GOT3 (cell line): Measurements from ENCODE around the gene PARD3.
"Not testable (repeated sequence)": the region's sequence is repeated elsewhere in the genome, so short reads cannot be mapped to it uniquely, and the experiment has no call there.

Source experiments
- DNase-seq: peaks from one replicate; lab custom pipeline; 2025; ENCODE audit warnings: mixed read lengths; lab: John Stamatoyannopoulos, UW

PARD3 gene

DNA sequence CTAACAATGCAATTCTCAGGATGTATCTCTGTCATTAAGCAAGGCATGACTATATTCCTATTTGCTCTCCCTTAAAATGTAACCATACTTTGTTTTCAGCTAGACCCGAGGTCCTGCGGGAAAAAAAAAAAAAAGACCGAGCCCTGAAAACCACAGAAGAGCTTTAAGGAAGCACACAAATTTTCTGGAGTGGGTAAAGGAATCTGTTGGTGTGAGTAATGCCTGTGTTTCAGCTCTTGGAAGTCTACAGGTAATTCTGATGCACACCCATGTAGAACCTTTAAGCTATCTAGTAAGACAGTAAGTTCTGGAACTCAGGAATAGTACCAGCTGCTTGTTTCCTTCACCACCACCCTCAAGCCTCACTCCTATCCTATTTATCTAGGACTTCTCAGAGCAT, 351.1 kb downstream of the PARD3 start:
- DNase-seq = no peak

DNA sequence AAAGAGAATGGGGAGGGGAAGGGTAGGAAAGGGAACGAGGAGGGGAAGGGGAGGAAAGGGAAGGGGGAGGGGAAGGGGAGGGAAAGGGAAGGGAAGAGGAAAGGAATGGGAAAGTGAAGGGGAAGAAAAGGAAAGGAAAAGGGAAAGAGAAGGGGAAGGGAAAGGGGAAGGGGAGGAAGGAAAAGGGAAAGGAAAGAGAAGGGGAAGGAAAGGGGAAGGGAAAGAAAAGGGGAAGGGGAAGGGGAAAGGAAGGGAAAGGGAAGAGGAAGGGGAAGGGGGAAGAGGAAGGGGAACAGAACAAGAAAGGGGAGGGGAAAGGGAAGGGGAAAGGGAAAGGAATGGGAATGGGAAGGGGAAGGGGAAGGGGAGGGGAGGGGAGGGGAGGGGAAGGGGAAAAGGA, 352.1 kb downstream of the PARD3 start:
- DNase-seq = no peak

DNA sequence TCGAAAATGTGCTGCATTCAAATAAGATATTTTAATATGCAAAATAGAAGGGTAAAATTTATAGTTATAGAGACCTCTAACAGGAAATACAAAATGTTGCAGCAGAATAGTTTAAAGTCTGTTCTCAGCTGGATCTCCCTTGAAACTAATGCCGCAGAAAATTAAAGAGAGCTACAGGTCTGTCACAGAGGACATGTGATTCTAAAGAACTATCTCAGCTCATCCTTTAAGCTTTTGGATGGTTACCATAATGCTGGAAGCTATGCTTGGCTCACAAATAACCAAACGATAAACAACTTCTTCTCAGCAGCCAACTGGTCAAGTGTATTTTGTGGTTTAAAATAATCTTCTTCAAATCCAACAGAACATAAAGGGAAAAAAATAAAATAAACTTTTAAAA, 353.0 kb downstream of the PARD3 start:
- DNase-seq = no peak

DNA sequence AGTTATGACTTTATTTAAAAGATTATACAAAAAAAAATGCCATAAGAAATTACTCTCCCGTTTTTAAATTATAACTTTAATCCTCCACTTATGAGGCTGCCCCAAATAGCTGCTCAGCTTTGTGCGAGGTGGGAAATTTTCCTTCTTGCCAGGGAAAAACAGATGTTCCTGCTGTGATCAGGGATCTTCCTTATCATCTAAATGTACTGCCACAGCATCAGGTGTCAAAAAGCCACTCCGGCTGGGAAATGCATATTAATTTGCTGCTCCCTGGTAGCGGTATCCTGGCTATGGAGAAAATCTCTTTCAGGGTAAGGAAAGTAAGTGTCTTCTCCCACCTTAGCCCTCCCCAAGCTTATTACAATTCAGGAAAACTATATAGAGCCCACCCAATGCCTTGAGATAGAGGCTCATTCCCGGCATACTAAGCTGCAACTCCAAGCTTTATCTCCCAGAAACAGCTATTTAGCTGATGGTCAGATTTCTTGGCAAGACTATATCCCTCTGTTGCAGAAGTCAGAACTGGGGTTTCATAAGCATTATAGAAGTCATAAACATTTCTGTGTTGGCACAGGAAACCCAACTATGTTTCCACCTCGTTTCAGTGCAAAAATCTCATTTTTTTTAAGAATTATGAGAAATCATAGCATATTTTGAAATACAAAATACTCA, 360.4 kb downstream of the PARD3 start:
- DNase-seq = no peak

DNA sequence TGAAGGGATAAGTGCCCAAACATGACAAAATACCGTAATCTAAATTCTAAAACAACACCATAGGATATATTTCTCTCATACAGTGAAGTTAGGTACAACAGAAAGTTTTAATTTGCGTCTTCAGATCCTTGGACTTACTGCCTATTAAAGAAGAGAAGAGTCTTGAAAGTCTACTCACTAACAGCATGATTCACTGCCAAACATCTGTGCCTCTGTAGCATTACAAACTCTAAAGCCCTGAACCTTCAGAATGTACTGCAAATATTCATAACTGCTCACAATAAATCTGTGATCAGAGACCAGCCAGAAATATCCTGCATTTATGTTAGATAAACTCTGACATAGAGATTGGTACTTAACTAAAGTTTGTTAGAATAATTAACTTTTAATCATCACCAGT, 365.3 kb downstream of the PARD3 start:
- no peak for DNase-seq

DNA sequence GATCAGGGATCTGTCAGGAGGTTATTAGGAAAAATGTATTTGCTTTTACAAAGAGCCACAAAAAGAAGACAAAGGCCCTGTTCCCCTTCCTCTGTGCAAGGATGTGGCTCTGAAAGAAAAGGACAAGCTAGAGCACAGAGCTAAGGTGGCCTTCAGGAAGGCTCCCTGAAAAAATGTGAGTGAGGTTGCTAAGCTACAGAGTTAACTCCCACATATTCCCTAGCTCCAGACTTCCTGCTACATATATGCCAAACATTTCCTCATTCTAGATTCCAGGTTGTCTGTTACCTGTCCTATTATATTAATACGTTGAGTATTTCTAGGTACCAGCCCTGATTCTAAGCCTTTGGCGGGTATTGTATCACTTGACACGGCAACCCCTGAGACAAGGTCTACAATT, 369.0 kb downstream of the PARD3 start:
- DNase-seq = no peak

DNA sequence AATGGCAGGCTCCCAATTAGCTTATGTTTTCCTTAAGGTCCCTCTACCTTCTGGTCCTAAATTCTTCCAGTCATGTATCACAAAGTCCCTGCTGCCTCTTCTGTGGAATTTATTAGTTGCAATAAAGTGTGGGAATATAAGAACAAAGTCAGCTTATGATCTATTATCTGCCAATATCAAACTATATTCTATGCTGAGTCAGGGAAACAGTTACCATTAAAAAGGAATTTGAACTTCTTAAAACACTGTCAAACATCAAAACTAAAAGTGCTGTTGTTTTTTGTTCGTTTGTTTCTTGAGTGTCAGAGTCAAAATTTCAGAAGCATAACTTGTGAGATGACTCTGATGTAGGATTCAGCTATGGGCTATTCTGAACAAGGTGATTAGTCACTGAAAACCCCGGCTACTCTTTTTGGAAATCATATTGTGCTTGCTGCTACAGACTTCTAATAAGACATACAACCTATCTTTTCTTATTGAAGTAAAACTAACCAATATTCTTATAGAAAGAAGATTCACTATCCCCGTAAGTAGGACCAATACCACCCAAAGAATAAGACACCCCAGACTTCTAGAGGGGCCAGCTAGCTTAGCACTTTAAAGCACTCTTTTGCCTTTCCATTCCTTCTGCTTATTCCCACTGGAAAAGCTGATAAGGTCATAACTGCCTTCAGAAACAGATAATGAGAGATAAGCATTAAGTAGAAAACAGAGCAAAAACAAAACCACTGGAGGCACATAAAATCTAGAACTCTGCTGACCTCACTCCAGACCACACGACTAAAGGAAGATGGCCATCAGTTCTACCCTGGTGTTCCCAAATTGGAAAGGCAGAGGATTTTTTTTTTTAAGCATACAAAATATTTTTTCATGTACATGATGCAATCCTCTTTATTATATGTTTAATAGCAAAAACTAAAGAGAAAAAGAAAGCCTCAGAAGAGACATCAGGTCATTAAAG, 370.6 kb downstream of the PARD3 start:
- no peak for DNase-seq

DNA sequence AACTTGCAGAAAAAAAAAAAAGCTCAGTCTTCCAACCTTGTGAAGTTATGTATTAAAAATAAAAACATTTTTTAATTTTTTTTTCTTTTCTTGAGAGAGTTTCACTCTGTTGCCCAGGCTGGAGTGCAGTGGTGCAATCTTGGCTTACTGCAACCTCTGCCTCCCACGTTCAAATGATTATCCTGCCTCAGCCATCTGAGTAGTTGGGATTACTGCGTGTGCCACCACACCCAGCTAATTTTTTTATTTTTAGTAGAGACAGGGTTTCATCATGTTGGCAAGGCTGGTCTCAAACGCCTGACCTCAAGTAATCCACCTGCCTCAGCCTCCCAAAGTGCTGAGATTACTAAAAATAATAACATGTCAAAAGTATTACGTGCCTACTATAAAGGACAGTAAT, 375.7 kb downstream of the PARD3 start:
- DNase-seq = not testable (repeated sequence)

DNA sequence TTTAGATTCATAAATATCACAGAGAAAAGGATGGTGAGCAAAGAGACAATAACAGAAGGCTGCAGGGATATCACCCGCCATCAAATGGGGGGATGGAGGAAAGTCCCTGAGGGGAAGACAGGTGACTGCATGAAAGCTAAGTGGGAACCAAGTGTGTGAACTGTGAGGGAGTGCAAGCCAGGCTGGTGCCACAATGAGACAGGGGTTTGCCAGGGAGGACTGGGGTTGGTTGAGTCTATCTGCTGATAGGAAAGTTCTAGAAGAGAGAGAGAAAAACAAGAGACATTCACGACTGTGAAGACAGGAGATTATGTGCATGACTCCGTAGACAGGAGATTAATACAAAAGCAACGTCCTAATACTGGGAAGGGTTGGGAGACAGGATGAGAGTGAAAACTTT, 376.4 kb downstream of the PARD3 start:
- no peak for DNase-seq

DNA sequence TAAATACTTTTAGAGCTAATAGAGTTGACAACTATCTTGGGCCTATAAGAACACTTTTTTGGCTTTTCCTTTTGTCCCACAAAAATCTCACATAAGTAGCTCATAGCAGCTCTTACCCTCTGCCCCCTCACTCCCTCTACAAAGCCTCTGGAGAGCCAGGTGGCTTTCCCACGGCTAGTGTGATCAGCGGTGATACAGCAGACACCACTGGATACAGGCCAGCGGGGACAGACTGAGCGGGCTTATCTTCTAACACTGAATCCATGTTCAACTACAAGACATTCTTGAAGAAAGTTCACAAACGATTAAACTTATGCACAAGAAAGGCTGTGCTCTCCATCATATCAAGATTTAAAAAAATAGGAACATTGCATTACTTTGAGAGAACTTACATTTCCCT, 377.2 kb downstream of the PARD3 start:
- no peak for DNase-seq

DNA sequence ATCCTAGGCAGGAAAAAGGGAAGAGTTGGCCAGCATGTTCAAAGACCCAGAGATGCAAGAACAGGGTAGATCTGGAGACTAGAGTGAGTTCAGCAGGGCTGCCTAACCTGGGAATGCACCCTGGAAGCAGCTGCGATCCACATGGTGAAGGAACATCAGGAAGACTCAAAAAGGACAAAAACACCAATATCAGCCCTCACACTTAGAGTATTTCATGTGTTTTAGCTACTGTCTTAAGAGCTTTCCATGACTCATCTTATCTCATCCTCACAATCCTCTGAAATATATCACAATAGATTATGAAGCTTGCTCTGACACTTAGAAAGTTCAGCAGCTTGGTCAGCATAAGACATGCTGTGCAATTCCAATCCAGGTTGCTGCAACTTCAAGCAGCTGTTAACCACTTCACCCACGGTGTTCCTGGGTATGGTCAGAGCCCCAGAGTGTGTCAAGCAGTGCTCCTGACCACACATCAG, 380.9 kb downstream of the PARD3 start:
- DNase-seq = no peak

DNA sequence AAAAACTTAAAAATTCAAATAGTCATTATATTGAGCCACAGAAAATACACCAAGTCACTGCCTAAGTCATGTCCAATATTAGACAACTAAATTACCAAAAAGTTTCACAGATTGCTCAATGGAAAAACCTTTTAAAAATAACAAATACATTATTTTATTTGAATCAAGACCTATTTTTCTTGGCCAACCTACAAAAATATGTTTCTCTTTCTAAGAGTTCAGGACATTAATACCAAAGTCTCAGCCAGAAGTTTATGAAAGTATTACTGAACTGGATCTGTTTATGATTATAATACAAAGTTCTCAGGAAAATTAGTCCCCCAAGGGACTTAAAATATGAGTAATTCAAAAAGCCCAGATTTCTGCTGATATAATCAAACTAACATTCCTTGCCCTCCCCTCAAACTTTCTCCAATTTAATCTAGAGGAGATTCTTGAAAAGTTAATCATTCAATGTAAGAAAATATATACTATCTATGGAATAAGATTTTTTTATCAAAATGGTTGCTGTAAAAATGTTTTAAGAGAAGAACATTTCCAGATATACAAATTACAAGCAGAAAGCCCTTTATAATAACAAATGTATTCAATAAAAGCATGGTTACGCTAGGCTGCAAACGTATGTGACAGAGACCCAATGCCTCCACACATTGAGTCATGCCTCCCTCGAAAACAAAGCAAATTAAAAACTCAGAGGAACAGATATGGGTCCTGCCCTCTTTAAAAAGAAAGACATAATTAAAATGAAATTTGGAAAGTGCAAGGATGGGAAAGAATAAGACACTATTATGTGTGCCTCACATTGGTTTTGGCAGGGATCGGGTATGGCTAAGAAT, 381.6 kb downstream of the PARD3 start:
- DNase-seq = no peak

DNA sequence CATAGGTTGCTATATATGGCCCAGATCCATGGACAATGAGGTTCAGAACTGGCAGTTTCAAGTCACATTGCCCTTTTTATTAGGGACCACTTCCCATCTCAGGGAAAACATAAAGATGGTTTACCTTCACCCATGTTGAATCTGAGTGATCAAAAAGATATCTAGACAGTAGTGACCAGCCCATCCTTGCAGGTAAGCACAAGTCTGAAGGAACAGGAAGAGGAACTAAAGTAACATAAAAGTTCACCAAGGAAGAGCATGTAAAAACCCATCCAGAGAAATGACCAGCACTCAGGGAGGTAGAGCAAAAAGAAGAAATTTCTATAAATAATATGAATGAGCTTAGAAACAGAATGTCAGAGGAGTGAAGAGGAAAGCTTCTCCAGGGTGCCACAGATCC, 382.5 kb downstream of the PARD3 start:
- no peak for DNase-seq

DNA sequence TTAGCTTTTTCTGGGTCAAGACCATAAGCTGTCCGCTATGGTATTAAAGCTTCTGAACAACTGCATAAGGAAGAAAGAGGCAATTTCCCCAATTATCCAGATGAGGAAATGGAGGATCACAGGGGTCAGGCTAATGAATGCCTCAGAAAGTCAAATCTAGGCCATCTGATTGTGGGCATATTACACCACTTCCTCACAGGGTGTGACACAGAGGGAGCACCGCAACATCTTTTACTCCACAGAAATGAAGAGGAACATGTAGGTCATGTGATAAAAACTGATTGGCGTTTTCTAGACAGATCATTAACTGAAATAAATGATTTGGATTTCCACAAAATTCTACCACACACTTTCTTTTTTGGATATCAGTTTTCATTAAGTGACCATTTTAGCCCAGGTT, 384.4 kb downstream of the PARD3 start:
- no peak for DNase-seq

DNA sequence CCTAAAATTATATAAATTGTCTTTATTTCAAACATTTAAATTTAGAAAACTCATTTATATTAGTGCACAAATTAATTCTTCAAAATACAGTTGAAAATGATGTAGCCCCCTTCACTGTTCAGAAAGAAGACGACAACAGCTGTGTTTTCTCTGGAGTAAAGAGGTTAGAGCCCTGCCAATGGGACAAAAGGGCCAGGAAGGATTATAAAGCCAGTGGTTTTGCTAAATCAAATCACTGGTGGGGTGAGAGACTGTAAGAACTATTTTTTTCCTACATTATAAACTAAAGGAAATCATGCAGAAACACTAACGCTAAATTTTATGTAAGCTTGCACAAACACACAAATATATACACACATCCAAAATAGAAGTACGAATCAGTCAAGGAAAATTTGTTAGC, 386.6 kb downstream of the PARD3 start:
- no peak for DNase-seq

DNA sequence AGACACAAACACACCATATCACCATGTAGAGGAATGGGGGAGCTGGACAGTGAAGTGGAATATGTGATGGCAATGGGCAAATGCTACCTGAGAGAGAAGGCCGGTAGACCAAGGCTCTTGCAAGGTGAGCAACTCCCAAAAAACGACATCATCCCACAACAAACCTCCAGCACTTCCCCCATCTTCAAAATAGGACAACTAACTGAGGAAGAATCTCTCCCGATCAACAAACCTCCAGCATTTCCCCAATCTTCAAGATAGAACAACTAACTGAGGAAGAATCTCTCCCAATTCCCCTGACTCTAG, 387.2 kb downstream of the PARD3 start:
- no peak for DNase-seq

DNA sequence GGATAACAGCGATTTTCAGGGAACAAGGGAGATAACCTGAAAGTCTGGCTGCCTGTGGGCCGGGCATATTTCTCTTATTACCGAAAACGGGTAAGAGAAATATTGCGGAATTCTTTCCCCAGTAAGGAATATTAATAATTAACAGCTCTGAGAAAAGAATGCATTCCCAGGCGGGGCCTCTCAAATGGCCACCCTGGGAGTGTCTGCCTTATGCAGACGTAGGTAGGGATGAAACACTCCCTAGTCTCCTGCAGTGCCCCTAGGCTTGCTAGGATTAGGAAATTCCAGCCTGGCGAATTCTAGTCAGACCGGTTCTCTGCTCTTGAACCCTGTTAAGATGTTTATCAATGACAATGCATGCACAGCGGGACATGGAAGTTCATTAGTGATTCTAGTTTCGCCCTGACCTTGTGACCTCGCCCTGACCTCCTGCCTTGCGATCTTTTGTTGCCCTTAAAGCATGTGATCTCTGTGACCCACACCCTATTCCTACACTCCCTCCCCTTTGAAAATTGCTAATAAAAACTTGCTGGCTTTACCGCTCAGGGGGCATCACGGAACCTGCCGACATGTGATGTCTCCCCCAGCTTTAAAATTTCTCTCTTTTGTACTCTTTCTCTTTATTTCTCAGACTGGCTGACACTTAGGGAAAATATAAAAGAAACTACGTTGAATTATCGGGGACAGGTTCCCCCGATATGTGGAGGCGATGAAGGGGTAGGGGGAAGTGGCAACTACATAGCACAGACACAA, 387.8 kb downstream of the PARD3 start:
- not testable (repeated sequence) for DNase-seq

DNA sequence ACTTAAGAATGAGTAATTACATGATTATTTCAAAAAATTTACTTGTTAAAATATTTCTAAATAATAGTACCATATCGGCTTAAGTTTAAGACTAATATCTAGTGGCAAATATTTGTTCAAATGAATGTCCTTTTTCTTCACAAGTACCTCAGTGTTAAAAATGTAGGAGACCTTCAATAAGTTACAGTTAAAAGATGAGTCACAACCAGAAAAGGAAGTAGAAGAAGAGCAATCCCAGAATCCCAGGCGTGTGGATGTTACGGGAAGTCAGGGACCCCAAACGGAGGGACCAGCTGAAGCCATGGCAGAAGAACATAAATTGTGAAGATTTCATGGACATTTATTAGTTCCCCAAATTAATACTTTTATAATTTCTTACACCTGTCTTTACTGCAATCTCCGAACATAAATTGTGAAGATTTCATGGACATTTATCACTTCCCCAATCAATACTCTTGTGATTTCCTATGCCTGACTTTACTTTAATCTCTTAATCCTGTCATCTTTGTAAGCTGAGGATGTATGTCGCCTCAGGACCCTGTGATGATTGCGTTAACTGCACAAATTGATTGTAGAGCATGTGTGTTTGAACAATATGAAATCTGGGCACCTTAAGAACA, 388.4 kb downstream of the PARD3 start:
- DNase-seq = not testable (repeated sequence)

DNA sequence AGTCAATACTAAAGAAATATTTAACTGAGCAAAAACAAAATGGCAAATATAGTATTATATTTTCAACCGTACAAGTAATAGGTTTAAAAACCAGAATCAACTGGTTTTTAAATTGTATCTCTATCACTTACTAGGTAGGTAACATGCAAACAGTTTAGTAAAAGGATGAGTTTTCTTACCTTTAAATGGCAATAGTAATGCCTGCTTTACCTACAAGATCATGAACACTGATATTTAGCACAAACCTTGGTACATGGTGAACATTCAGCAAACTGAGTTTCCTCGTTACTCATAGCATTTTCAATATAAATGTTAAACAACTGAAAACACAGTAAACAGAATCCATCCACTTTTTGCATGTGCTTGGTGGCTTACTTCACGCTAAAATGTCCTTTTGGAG, 389.1 kb downstream of the PARD3 start:
- no peak for DNase-seq

DNA sequence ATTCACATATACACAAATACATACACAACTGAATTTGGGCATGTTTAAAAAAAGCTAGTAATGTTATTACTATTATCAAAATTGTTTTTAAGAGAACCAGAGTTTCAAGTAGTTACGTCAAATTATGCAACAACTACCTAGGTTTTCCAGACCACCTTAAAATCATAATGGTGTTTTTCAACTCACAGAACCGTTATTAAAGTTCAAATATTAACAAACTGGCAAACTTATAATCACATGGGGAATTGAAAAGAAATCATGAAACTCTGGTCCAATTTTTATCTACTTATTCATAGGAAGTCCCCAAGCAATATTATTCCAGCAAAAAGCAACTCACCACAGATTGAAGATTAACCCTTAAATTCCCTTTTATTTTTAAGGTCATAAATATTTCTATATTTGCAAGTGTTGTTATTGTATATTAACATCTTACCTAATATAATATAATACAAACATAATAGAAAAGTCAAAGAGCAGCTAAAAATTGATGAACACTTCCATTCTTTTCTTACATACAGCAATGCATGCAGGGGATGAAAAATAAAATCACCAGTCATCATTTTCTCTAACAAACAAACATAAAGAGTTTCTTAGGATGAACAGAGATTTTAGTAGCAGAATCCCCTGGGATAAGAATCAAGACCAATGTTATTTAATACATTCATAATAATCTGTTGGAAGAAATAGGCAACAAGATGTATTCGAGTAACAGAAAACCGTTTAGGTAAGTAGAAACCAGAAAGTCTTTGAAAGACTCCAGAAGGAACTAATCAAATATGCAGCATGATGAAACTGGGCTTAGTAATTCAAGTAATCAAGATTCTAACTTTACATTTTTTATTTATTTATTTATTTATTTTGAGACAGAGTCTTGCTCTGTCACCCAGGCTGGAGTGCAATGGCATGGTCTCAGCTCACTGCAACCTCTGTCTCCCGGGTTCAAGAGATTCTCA, 391.1 kb downstream of the PARD3 start:
- no peak for DNase-seq
